ENCODE data around the gene DKKL1. TPM values are rescaled to one million over a fixed set of nuclear protein-coding genes. Genes with fewer than 3 reads are reported as not detected.
A peak's percentile ranks its signal among the peaks of the same experiment; 100 is the strongest.
"Not testable (repeated sequence)": the region's sequence is repeated elsewhere in the genome, so short reads cannot be mapped to it uniquely, and the experiment has no call there.

The DKKL1 gene
- polyA plus RNA-seq, 2 of the 4 experiments (the other 2 are of a cell fraction) = 0.37 to 0.53 TPM

DNA sequence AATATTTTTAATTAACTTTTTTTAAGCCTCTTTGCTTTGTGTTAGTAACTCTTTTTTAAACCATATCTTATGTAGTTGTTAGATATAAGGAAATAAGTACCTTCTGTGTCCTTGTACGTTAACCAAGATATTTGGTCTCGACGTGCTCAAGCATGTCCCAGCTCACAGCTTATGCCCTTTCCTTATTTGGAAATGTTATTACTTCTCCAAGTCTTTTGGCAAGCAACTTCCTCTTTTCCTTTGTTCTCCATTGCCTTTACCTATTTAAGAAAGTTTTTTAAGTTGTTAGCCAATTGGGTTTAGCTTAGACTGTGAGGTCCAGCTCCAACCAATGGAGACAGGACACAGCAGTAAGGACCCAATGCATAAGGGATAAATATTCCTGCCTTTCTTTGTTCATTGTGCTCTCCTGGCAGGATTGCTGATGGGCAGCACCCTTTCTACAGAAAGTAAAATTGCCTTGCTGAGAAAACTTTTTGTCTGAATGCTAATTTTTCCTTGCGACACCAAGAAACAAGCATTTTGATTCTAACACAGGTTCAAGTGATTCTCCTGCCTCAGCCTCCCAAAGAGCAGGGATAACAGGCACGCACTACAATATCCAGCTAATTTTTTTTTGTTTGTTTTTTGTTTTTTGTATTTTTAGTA is 5.2 kb downstream of the DKKL1 start:
- FAIRE-seq (peak; percentile 73), DNase-seq (ENCODE audit: low read depth in 1 of 2, low spot score in 1 of 2) (no peak), ATAC-seq (no peak)
- no peak overlapping the region for H3K4me2 ChIP-seq
- H3K9me3 ChIP-seq = peaks cover 25% of the 10 kb centered on the region
- ChIA-PET CTCF (interaction anchor here (0.6 to 4.7 kb wide), 2 partner anchors 23 to 109 kb away, joined by 6 to 34 read pairs; no protein-coding TSS in a partner anchor), POLR2A (no interaction called here)
- H3K27ac ChIP-seq = no peak overlapping the region
- no peak for TF ChIP-seq MAZ (IDR thresholded peaks at IDR 0.05; ENCODE audit: borderline replicate concordance, low read depth, low read length)
- no peak for TF ChIP-seq KDM1A (IDR thresholded peaks at IDR 0.05; ENCODE audit: low read depth)
- TF ChIP-seq MAFK (IDR thresholded peaks at IDR 0.05; ENCODE audit: partially characterized antibody) = no peak
- TF ChIP-seq RARB (CRISPR knock-in tag; IDR thresholded peaks at IDR 0.05) = no peak
- no peak for TF ChIP-seq ZSCAN20 (CRISPR knock-in tag; IDR thresholded peaks at IDR 0.05)
- TF ChIP-seq, protein P1, sequence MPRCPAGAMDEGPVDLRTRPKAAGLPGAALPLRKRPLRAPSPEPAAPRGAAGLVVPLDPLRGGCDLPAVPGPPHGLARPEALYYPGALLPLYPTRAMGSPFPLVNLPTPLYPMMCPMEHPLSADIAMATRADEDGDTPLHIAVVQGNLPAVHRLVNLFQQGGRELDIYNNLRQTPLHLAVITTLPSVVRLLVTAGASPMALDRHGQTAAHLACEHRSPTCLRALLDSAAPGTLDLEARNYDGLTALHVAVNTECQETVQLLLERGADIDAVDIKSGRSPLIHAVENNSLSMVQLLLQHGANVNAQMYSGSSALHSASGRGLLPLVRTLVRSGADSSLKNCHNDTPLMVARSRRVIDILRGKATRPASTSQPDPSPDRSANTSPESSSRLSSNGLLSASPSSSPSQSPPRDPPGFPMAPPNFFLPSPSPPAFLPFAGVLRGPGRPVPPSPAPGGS (IDR thresholded peaks at IDR 0.05) = no peak
- no peak for TF ChIP-seq PHF8 (IDR thresholded peaks at IDR 0.05; ENCODE audit: borderline replicate concordance, low read depth)
- TF ChIP-seq RAD21 (conservative IDR thresholded peaks at IDR 0.05 in 1 of 2, IDR thresholded peaks at IDR 0.05 in 1 of 2) = no peak
- no peak for TF ChIP-seq TP53 (CRISPR knock-in tag; IDR thresholded peaks at IDR 0.05)
- no peak for TF ChIP-seq HDAC2 (IDR thresholded peaks at IDR 0.05)
- no peak for TF ChIP-seq RCOR1 (IDR thresholded peaks at IDR 0.05; ENCODE audit: low read depth, low read length)
- TF ChIP-seq ZFP36 (IDR thresholded peaks at IDR 0.05; ENCODE audit: borderline replicate concordance, partially characterized antibody) = no peak
- no peak for TF ChIP-seq HOXB13 (CRISPR knock-in tag; IDR thresholded peaks at IDR 0.05; ENCODE audit: low read depth)
- TF ChIP-seq ZC3H11A (IDR thresholded peaks at IDR 0.05) = no peak
- TF ChIP-seq CEBPB (IDR thresholded peaks at IDR 0.05) = no peak
- no peak for TF ChIP-seq POLR2A (IDR thresholded peaks at IDR 0.05; ENCODE audit: low read length)
- TF ChIP-seq BHLHE40 (IDR thresholded peaks at IDR 0.05; ENCODE audit: low read depth, low read length) = no peak
- peaks cover 7% of the 10 kb centered on the region; the same call in 2 of the 3 replicates for H3K4me1 ChIP-seq
- no peak overlapping the region for H3K4me3 ChIP-seq
- WGBS (ENCODE audit: missing lambda C conversion rate) = 66% methylated on average over 5 of the region's 5 CpGs

DNA sequence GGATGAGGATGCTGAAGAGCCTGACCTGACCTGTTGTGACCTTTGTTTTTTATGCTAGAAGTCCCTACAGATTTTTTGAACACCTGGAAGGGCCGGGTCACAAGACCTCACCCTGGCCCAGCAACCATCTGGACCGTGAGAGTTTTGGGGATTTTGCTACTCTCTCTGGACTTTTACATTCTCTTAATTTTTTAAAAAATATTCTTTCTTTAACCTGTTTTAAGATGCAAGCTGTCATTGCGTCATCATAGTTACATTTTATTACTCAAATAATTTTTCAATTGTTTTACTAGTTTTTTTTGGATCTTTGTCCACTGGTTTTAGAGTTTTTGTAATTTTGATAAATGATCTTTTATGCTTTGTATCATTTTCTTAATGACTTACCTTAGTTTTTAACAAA is 7.5 kb downstream of the DKKL1 start:
- CTCF ChIA-PET = interaction anchor here (1.4 to 1.9 kb wide), 4 partner anchors 70 to 176 kb away, joined by 3 to 8 read pairs (median 6); no protein-coding TSS in a partner anchor

DNA sequence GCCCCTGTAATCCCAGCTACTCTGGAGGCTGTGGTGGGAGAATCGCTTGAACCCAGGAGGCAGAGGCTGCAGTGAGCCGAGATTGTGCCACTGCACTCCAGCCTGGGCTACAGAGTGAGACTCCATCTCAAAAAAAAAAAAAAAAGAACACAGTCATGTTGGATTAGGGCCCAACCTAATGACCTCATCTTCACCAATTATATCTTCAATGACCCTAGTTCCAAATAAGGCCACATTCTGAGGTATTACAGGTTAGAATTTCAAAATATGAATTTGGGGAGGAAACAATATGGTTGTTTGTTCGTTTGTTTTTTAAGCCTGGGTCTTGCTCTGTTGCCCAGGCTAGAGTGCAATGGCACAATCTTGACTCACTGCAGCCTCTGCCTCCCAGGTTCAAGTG is 9.5 kb downstream of the DKKL1 start:
- FAIRE-seq; POLR2A ChIA-PET; H3K4me3 ChIP-seq; DNase-seq (ENCODE audit: low read depth in 1 of 2, low spot score in 1 of 2); ATAC-seq; H3K27ac ChIP-seq; H3K4me1 ChIP-seq; H3K4me2 ChIP-seq: not testable (repeated sequence)
- WGBS (ENCODE audit: missing lambda C conversion rate) = 50% methylated on average over 3 of the region's 3 CpGs
- peaks cover 23% of the 10 kb centered on the region for H3K9me3 ChIP-seq
- CTCF ChIA-PET = interaction anchor here (0.7 to 12.9 kb wide), 6 partner anchors 14 to 78 kb away, joined by 3 to 108 read pairs (median 4); partner anchors contain the start of gene KASH5

More for the DNA sequence above, 7.5 kb downstream of the DKKL1 start:
- TF ChIP-seq CEBPB (IDR thresholded peaks at IDR 0.05) = peak in 1 of 2 experiments; percentile 29; a peak in 2 of 4 replicates
- TF ChIP-seq, protein P2, sequence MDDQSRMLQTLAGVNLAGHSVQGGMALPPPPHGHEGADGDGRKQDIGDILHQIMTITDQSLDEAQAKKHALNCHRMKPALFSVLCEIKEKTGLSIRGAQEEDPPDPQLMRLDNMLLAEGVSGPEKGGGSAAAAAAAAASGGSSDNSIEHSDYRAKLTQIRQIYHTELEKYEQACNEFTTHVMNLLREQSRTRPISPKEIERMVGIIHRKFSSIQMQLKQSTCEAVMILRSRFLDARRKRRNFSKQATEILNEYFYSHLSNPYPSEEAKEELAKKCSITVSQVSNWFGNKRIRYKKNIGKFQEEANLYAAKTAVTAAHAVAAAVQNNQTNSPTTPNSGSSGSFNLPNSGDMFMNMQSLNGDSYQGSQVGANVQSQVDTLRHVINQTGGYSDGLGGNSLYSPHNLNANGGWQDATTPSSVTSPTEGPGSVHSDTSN (IDR thresholded peaks at IDR 0.05) = no peak
- no peak overlapping the region for H3K4me3 ChIP-seq
- no peaks in the 10 kb centered on the region for H3K4me1 ChIP-seq
- H3K4me2 ChIP-seq = no peak overlapping the region
- ATAC-seq (no peak), DNase-seq (ENCODE audit: low read depth in 1 of 2, low spot score in 1 of 2) (no peak), FAIRE-seq (no peak)
- 63% methylated on average over 3 of the region's 3 CpGs for WGBS (ENCODE audit: missing lambda C conversion rate)
- no peak overlapping the region for H3K27ac ChIP-seq
- H3K9me3 ChIP-seq = peaks cover 25% of the 10 kb centered on the region
- POLR2A ChIA-PET = no interaction called here

All from A549 (cell line).